ENCODE data around the gene TMEM37.

The TMEM37 gene

DNA sequence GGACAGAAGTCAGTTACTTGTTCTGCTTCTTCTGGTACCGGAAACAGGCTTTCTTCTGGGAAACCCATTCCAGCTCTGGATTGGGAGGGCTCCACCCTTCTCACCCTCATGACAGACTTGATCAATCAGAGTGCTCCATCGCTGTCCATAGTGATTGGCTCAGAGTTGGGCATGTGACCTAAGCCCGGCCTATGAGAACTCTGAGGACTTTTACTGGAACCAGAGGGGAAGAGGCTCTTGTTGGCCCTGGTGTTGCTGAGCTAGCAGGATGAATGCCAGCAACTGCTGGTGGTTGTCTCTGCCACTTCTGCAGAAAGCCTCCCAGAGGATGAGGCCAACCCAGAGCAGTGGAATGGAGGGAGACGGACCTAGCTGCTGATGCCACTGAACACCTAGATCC is 33.3 kb downstream of the TMEM37 start:
- TF ChIP-seq, protein P1, sequence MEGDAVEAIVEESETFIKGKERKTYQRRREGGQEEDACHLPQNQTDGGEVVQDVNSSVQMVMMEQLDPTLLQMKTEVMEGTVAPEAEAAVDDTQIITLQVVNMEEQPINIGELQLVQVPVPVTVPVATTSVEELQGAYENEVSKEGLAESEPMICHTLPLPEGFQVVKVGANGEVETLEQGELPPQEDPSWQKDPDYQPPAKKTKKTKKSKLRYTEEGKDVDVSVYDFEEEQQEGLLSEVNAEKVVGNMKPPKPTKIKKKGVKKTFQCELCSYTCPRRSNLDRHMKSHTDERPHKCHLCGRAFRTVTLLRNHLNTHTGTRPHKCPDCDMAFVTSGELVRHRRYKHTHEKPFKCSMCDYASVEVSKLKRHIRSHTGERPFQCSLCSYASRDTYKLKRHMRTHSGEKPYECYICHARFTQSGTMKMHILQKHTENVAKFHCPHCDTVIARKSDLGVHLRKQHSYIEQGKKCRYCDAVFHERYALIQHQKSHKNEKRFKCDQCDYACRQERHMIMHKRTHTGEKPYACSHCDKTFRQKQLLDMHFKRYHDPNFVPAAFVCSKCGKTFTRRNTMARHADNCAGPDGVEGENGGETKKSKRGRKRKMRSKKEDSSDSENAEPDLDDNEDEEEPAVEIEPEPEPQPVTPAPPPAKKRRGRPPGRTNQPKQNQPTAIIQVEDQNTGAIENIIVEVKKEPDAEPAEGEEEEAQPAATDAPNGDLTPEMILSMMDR (IDR thresholded peaks at IDR 0.05), result no peak

- TF ChIP-seq, protein P1 (IDR thresholded peaks at IDR 0.05), result no peak
These were observed 34.0 kb downstream of the TMEM37 start for GRCh38 chr2:119465687-119466086.

DNA sequence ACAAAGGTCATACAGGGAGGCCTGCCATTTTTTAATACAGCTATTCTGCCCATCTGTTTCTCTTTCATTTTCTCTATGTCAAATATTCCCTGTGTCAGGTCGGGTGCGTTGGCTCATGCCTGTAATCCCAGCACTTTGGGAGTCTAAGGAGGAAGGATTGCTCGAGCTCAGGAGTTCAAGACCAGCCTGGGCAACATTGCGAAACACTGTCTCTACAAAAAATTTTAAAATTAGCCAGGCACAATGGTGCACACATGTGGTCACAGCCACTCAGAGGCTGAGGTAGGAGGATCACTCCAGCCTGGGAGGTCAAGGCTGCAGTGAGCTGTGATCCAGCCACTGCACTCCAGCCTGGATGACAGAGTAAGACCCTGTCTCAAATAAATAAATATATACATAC is 34.7 kb downstream of the TMEM37 start:
- TF ChIP-seq, protein P1 (IDR thresholded peaks at IDR 0.05), result no peak

DNA sequence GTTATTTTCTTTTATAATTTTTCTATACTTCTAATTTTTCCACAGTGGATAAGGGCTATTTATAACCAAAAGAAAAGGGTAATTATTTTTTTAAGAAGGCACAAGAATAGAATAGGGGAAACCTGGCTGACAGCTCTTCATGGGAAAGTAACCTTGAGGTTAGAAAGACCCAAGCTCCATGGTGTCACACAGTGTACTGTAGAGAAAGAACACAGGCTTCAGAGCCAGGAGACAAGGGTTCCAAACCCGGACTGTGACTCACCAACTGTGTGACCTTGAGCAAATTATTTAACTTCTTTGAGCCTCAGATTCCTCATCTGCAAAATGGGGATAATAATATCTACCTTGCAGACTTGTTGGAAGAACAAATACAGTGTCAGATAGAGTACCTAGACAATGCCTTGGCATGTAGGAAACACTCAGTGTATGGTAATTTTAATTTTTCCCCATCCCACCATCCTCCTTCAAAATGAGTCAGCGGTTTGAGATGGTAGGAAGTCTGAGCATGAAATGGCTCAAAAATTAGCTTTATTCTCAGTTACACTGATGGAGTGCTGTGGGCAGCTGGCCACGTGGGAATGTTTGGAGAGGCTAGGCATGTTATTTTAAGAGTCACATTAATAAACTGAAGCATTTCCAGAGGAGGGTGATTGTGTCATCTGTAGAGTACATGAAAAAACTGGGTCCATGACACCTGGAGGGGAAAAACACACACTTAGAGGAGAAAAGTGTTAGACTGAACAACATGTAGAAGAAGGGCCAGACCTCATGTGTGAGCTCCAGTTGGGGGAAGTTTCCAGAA is 36.7 kb downstream of the TMEM37 start:
- TF ChIP-seq, protein P1 (IDR thresholded peaks at IDR 0.05), result no peak

DNA sequence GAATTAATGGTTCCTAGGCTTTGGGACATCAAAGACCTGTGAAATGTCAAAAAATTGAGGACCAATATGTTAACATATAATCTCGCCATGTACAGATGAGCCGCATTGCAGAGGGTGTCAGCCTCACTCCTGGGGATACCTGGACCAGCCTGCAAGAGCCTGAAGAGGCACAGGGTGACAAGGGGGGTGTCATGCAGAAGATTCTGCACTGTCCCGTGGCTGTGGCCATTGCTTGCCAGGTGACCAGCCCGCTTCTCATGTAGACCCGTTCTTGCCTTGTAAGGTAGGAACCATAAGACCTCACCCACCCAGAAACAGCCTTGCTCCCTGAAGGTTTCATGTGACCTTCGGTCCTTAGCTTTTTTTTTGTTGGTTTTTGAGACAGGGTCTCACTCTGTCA is 37.5 kb downstream of the TMEM37 start:
- TF ChIP-seq, protein P1 (IDR thresholded peaks at IDR 0.05), result no peak

DNA sequence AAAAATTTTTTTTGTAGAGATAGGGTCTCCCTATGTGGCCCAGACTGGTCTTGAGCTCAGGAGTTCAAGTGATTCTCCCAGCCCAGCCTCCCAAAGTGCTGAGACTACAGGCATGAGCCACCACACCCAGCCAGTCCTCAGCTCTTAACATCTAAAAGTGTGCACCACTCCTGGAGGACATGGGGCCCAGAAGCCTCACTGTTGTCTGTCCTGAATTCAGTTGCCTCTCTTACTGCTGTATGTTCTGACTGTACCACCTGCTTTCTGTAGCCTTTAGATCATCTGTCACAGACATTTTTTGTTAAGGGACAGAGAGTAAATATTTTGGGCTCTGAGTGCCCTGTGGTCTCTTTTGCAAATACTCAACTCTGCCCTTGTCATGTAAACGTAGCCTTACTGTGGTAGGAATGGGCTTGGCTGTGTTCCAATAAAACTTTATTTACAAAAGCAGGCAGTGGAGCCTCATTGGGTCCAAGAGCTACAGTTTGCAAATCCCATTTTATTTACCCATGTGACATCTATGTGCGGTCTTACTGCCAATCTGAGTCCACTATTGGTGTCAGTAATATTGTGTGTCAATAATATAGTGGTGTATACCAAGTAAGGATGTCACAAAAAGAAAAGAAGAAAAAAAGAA is 38.1 kb downstream of the TMEM37 start:
- TF ChIP-seq, protein P1 (IDR thresholded peaks at IDR 0.05), result no peak

DNA sequence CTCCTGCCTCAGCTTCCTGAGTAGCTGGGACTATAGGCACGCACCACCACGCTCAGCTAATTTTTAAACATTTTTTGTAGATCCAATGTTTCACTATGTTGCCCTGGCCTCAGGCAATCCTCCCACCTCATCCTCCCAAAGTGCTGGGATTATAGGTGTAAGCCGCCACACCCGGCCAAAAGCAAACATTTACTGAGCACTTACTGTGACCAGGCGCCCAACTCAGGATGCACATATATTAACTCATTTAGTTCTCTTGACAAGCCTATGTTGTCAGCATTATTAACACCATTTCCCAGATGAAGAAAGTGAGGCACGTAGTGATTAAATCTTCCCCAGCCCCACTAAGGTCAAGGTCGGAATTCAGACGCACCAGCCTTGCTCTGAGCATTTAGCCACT is 41.1 kb downstream of the TMEM37 start:
- TF ChIP-seq, protein P1 (IDR thresholded peaks at IDR 0.05), result no peak
